ENCODE results near the gene SPDEF.

- TF ChIP-seq ZNF266 (tag by site-specific recombination; IDR thresholded peaks at IDR 0.05; ENCODE audit: low read depth) (no peak), BCL11B (tag by site-specific recombination; IDR thresholded peaks at IDR 0.05; ENCODE audit: low read depth) (no peak), ZNF18 (tag by site-specific recombination; IDR thresholded peaks at IDR 0.05) (no peak), PRDM10 (tag by site-specific recombination; IDR thresholded peaks at IDR 0.05) (no peak), CTCF (tag by site-specific recombination; IDR thresholded peaks at IDR 0.05) (no peak), ZNF830 (tag by site-specific recombination; IDR thresholded peaks at IDR 0.05; ENCODE audit: low read depth) (no peak), ZNF792 (tag by site-specific recombination; IDR thresholded peaks at IDR 0.05) (no peak), ZNF280D (tag by site-specific recombination; IDR thresholded peaks at IDR 0.05) (no peak)
Measured at GRCh38 chr6:34490390-34491090, 65.6 kb downstream of the SPDEF start.

All from HEK293 (cell line).